ENCODE results near the gene PRRC2A. TPM values are rescaled to one million over a fixed set of nuclear protein-coding genes. Genes with fewer than 3 reads are reported as not detected.

Gene PRRC2A
- polyA plus RNA-seq, 1 donor (not counting 4 experiments of a cell fraction or from before 2014, with no cell fraction given) = 20.5 TPM

DNA sequence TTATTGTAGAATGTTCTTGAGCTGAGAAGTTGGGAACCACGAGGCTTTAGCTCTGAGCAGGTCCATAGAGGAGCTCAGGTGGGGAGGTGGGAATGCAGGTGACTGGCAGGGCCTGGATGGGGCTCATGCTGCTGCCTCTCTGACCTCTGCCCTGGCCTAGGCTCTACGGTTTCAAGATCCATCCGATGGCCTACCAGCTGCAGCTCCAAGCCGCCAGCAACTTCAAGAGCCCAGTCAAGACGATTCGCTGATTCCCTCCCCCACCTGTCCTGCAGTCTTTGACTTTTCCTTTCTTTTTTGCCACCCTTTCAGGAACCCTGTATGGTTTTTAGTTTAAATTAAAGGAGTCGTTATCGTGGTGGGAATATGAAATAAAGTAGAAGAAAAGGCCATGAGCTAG lies 49.2 kb downstream of the PRRC2A start, which contains the start of gene LY6G5B:
LY6G5B (plus strand) TSS at position 301 of the 400 bp plus-strand sequence. CDS start 975 bp downstream, outside the sequence.
- Histone ChIP-seq H3K9ac (ENCODE audit: control insufficient read depth, extremely low read depth, insufficient read depth, low read length) (no peak within 1 kb of the TSS), H3K4me2 (ENCODE audit: control insufficient read depth, extremely low read depth, insufficient read depth, low read depth, low read length) (no peak within 1 kb of the TSS), H3K27ac (ENCODE audit: control insufficient read depth, insufficient read depth, low read length) (no peak within 1 kb of the TSS), H3K9me1 (ENCODE audit: control insufficient read depth, extremely low read depth, insufficient read depth, low read length) (no peaks in the 10 kb centered on the region), H3K36me3 (ENCODE audit: control insufficient read depth in 2 of 2, extremely low read depth in 1 of 2, insufficient read depth in 2 of 2, low read length in 2 of 2) (peaks cover 41 to 48% of the 10 kb centered on the region in 2 experiments), H2AFZ (ENCODE audit: control insufficient read depth, low read length) (no peak within 1 kb of the TSS), H3K9me3 (ENCODE audit: control insufficient read depth, low read depth, low read length) (no peaks in the 10 kb centered on the region), H4K20me1 (ENCODE audit: control insufficient read depth, extremely low read depth, insufficient read depth, low read length) (no peaks in the 10 kb centered on the region), H3K79me2 (ENCODE audit: control insufficient read depth, insufficient read depth, low read length) (peaks cover 40% of the 10 kb centered on the region), H3K4me1 (ENCODE audit: control insufficient read depth, extremely low read depth, insufficient read depth, low read length) (peaks cover 5% of the 10 kb centered on the region), H3K27me3 (ENCODE audit: control insufficient read depth, extremely low read depth, insufficient read depth, low read length) (no peaks in the 10 kb centered on the region), H3K4me3 (ENCODE audit: control insufficient read depth in 2 of 3, extremely low read depth in 1 of 3, insufficient read depth in 2 of 3, low read depth in 1 of 3, low read length in 3 of 3) (no peak within 1 kb of the TSS)
- FAIRE-seq (no peak), DNase-seq (ENCODE audit: low read depth, low spot score) (no peak)
- dilution Hi-C loops (cut with MboI; ENCODE audit: extremely low pct_ligation_motif_present, low sequenced_read_pairs) = no loop called here
- no peak for TF ChIP-seq EZH2 (IDR thresholded peaks at IDR 0.05; ENCODE audit: low read length)
- TF ChIP-seq, protein P1, sequence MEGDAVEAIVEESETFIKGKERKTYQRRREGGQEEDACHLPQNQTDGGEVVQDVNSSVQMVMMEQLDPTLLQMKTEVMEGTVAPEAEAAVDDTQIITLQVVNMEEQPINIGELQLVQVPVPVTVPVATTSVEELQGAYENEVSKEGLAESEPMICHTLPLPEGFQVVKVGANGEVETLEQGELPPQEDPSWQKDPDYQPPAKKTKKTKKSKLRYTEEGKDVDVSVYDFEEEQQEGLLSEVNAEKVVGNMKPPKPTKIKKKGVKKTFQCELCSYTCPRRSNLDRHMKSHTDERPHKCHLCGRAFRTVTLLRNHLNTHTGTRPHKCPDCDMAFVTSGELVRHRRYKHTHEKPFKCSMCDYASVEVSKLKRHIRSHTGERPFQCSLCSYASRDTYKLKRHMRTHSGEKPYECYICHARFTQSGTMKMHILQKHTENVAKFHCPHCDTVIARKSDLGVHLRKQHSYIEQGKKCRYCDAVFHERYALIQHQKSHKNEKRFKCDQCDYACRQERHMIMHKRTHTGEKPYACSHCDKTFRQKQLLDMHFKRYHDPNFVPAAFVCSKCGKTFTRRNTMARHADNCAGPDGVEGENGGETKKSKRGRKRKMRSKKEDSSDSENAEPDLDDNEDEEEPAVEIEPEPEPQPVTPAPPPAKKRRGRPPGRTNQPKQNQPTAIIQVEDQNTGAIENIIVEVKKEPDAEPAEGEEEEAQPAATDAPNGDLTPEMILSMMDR (optimal IDR thresholded peaks at IDR 0.05 in 1 of 3, IDR thresholded peaks at IDR 0.05 in 1 of 3, conservative IDR thresholded peaks at IDR 0.05 in 1 of 3; ENCODE audit: extremely low read depth in 1 of 3, insufficient read depth in 2 of 3, low read length in 3 of 3) = no peak

DNA sequence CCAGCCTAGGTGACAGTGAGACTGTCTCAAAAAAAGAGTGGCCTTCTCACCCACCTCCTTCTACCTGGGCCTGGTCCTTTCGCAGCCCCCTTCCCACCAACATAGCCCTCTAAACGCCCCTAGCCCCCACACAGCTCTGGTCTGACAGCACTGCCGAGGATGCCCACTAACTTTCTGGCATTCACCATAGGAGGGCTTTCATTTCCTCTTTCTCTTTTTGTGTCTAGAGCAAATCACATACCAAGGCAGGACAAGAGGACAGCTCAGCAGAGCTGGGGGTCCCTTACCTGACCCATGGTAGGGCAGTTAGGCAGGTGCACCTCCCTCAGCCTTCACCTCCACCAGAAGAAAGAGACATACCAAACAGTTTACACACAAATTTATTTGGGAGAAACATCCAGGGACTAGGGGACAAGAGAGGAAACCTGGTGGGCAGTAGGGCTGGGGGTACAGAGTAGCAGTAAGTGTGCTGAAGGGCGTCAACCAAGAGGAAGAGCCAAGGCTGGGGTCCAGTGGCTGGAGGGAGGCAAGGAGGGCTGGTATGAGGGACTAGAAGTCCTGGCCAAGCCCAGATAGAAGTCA lies 55.9 kb downstream of the PRRC2A start:
- Histone ChIP-seq H3K79me2 (ENCODE audit: control insufficient read depth, insufficient read depth, low read length) (no peaks in the 10 kb centered on the region), H3K36me3 (ENCODE audit: control insufficient read depth in 2 of 2, extremely low read depth in 1 of 2, insufficient read depth in 2 of 2, low read length in 2 of 2) (peaks cover 7 to 11% of the 10 kb centered on the region in 2 experiments), H3K9me1 (ENCODE audit: control insufficient read depth, extremely low read depth, insufficient read depth, low read length) (no peaks in the 10 kb centered on the region), H3K9me3 (ENCODE audit: control insufficient read depth, low read depth, low read length) (no peaks in the 10 kb centered on the region), H3K4me3 (ENCODE audit: control insufficient read depth in 2 of 3, extremely low read depth in 1 of 3, insufficient read depth in 2 of 3, low read depth in 1 of 3, low read length in 3 of 3) (no peak overlapping the region), H2AFZ (ENCODE audit: control insufficient read depth, low read length) (no peak overlapping the region), H3K4me1 (ENCODE audit: control insufficient read depth, extremely low read depth, insufficient read depth, low read length) (peaks cover 7% of the 10 kb centered on the region), H3K27me3 (ENCODE audit: control insufficient read depth, extremely low read depth, insufficient read depth, low read length) (no peaks in the 10 kb centered on the region), H3K4me2 (ENCODE audit: control insufficient read depth, extremely low read depth, insufficient read depth, low read depth, low read length) (no peak overlapping the region), H3K9ac (ENCODE audit: control insufficient read depth, extremely low read depth, insufficient read depth, low read length) (no peak overlapping the region), H3K27ac (ENCODE audit: control insufficient read depth, insufficient read depth, low read length) (no peak overlapping the region), H4K20me1 (ENCODE audit: control insufficient read depth, extremely low read depth, insufficient read depth, low read length) (no peaks in the 10 kb centered on the region)
- DNase-seq (ENCODE audit: low read depth, low spot score) (no peak), FAIRE-seq (no peak)
- dilution Hi-C loops (cut with MboI; ENCODE audit: extremely low pct_ligation_motif_present, low sequenced_read_pairs) = no loop called here
- TF ChIP-seq, protein P1 (optimal IDR thresholded peaks at IDR 0.05 in 1 of 3, IDR thresholded peaks at IDR 0.05 in 1 of 3, conservative IDR thresholded peaks at IDR 0.05 in 1 of 3; ENCODE audit: extremely low read depth in 1 of 3, insufficient read depth in 2 of 3, low read length in 3 of 3) = no peak
- TF ChIP-seq EZH2 (IDR thresholded peaks at IDR 0.05; ENCODE audit: low read length) = no peak
